NCI-H82 treated with DMSO at 0.1 percent for 48 hours (cell line): ENCODE measurements around the gene SLAMF7.
A peak's percentile ranks its signal among the peaks of the same experiment; 100 is the strongest.
"Not testable (repeated sequence)": the region's sequence is repeated elsewhere in the genome, so short reads cannot be mapped to it uniquely, and the experiment has no call there.

Source experiments
- DNase-seq: peaks from one replicate; lab custom pipeline; 2025; ENCODE audit not compliant: unreplicated experiment; lab: John Stamatoyannopoulos, UW

SLAMF7 gene

GRCh38 chr1:160773093-160773492, 34.0 kb downstream of the SLAMF7 start:
- DNase-seq = no peak

- no peak for DNase-seq
Measured at GRCh38 chr1:160774886-160775719, 36.1 kb downstream of the SLAMF7 start.

- no peak for DNase-seq
Measured at GRCh38 chr1:160776178-160776577, 37.1 kb downstream of the SLAMF7 start.

GRCh38 chr1:160777486-160778089, 38.5 kb downstream of the SLAMF7 start:
- peak; percentile 10 for DNase-seq

- no peak for DNase-seq
Measured at GRCh38 chr1:160778976-160779375, 39.9 kb downstream of the SLAMF7 start.

GRCh38 chr1:160779626-160780397, 40.8 kb downstream of the SLAMF7 start:
- no peak for DNase-seq

GRCh38 chr1:160780398-160780755, 41.3 kb downstream of the SLAMF7 start:
- no peak for DNase-seq

- no peak for DNase-seq
Measured at GRCh38 chr1:160781186-160781766, 42.2 kb downstream of the SLAMF7 start.

- no peak for DNase-seq
Measured at GRCh38 chr1:160781914-160782689, 43.1 kb downstream of the SLAMF7 start.

- not testable (repeated sequence) for DNase-seq
Measured at GRCh38 chr1:160782988-160783765, 44.1 kb downstream of the SLAMF7 start.

- no peak for DNase-seq
Measured at GRCh38 chr1:160789051-160789701, 50.1 kb downstream of the SLAMF7 start.

- no peak for DNase-seq
Measured at GRCh38 chr1:160789702-160790611, 50.9 kb downstream of the SLAMF7 start.

GRCh38 chr1:160794376-160794775, 55.3 kb downstream of the SLAMF7 start:
- DNase-seq = no peak

GRCh38 chr1:160795951-160796383, 56.9 kb downstream of the SLAMF7 start, which contains the start of gene LY9:
LY9 (plus strand) TSS chr1:160796174; CDS start chr1:160796188, 14 bp downstream.
- DNase-seq = no peak

- no peak for DNase-seq
Measured at GRCh38 chr1:160797271-160797709, 58.2 kb downstream of the SLAMF7 start.

- DNase-seq = no peak
Measured at GRCh38 chr1:160797861-160798273, 58.8 kb downstream of the SLAMF7 start.

- no peak for DNase-seq
Measured at GRCh38 chr1:160798439-160798838, 59.4 kb downstream of the SLAMF7 start.

- DNase-seq = no peak
Measured at GRCh38 chr1:160799641-160800040, 60.6 kb downstream of the SLAMF7 start.
